ENCODE results near the gene ATP8A2.

ATP8A2 gene

DNA sequence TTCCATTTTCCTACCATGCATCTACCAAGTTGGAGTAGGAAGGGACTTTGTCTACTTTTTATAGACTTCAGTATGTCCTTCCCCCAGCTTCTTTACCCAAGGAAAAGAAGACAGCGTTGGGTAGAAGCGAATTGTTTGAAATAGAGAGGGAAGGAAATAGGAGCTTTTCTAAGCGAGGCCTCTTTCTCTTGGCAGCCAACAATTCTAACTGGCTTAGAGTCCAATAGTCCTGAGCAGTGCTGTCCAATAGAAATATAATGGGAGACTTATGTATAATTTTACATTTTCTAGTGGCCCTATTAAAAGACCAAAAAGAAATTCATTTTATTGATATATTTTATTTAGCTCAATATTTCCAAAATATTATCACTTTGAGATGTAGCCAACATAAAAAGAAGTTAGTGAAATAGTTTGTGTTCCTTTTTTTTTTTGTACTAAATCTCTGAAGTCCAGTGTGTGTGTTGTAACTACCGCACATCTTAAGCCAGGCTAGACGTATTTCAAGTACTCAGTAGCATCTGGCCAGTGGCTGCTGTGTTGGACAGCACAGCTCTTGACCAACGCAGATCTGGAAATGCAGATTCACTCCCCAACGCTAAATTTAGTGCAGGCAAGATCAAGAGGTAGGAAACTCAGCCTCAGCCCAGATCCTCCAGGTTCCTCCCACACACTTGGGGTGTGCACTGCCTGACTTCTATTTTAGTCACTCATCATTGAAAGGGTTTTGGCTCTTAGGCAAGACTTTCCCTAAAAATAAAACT, 500.9 kb downstream of the ATP8A2 start:
- TF ChIP-seq, protein P1, sequence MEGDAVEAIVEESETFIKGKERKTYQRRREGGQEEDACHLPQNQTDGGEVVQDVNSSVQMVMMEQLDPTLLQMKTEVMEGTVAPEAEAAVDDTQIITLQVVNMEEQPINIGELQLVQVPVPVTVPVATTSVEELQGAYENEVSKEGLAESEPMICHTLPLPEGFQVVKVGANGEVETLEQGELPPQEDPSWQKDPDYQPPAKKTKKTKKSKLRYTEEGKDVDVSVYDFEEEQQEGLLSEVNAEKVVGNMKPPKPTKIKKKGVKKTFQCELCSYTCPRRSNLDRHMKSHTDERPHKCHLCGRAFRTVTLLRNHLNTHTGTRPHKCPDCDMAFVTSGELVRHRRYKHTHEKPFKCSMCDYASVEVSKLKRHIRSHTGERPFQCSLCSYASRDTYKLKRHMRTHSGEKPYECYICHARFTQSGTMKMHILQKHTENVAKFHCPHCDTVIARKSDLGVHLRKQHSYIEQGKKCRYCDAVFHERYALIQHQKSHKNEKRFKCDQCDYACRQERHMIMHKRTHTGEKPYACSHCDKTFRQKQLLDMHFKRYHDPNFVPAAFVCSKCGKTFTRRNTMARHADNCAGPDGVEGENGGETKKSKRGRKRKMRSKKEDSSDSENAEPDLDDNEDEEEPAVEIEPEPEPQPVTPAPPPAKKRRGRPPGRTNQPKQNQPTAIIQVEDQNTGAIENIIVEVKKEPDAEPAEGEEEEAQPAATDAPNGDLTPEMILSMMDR (IDR thresholded peaks at IDR 0.05; ENCODE audit: low read depth, low read length, missing control alignments): no peak
- DNase-seq (ENCODE audit: extremely low read depth, low read depth): no peak
- no peak overlapping the region for H3K4me3 ChIP-seq (replicated peaks; ENCODE audit: low read depth, low read length)

GRCh38 chr13:25873242-25873612, 501.5 kb downstream of the ATP8A2 start:
- no peak overlapping the region for H3K4me3 ChIP-seq (replicated peaks; ENCODE audit: low read depth, low read length)
- DNase-seq (ENCODE audit: extremely low read depth, low read depth): no peak
- TF ChIP-seq, protein P1 (IDR thresholded peaks at IDR 0.05; ENCODE audit: low read depth, low read length, missing control alignments): no peak

- H3K4me3 ChIP-seq (replicated peaks; ENCODE audit: low read depth, low read length): no peak overlapping the region
- TF ChIP-seq, protein P1 (IDR thresholded peaks at IDR 0.05; ENCODE audit: low read depth, low read length, missing control alignments): no peak
- no peak for DNase-seq (ENCODE audit: extremely low read depth, low read depth)
Measured at GRCh38 chr13:25874064-25874737, 502.4 kb downstream of the ATP8A2 start.

DNA sequence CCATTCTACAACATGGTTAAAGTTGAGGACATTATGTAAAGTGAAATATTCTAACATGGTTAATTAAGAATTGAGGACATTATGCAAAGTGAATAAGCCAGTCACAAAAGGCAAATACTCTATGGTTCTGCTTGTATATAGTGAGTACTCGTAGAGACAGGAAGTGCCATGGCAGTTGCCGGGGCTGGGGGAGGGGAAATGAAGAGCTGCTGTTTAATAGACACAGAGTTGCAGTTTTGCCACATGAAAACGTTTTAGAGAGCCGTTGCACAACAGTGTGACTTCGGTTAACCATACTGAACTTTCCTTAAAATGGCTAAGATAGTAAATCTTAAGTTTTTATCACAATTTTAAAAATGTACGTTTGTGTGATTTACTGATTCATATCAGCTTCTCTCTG, 503.1 kb downstream of the ATP8A2 start:
- TF ChIP-seq, protein P1 (IDR thresholded peaks at IDR 0.05; ENCODE audit: low read depth, low read length, missing control alignments): no peak
- DNase-seq (ENCODE audit: extremely low read depth, low read depth): no peak
- no peak overlapping the region for H3K4me3 ChIP-seq (replicated peaks; ENCODE audit: low read depth, low read length)

DNA sequence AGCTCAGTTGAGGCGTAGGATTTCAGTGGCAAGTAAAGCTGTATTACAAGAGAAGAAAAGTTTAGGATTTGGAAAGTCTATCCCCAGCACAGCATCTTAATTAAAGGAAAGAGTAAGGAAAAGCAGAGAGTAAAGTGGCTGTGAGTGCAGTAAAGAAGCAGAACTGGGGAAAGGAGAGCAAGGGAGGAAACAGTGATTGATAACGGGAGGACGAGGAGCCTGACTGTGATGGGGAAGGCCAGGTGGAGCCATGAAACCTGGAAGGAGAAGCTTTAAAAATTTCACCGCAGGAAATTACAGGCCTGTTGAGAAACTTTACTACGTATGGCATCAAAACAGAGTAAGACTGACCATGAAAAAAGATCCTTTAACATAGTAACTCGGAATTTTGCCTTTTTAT, 504.5 kb downstream of the ATP8A2 start:
- TF ChIP-seq, protein P1 (IDR thresholded peaks at IDR 0.05; ENCODE audit: low read depth, low read length, missing control alignments): no peak
- no peak for DNase-seq (ENCODE audit: extremely low read depth, low read depth)

DNA sequence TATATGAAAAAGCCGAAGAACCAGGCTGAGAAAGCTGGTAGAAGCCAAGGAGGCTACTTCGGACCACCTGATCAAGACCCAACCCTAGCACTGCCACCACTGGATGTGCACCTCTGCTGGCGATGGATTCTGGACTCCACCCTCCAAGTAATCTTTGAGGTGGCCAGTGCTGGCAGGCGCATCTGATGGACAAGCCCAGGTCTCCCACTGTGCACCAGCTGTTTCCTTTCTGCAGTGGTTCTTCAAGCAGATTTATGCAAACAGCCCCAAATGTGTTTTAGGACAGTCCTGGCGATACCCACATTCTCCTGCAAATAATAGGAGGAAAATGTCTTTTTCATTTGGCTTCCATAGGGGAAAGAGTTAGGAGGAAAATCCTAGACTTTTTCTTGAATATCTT, 507.7 kb downstream of the ATP8A2 start:
- DNase-seq (ENCODE audit: extremely low read depth, low read depth): no peak
- H3K4me3 ChIP-seq (replicated peaks; ENCODE audit: low read depth, low read length): no peak overlapping the region
- TF ChIP-seq, protein P1 (IDR thresholded peaks at IDR 0.05; ENCODE audit: low read depth, low read length, missing control alignments): no peak

More for the DNA sequence above, 504.5 kb downstream of the ATP8A2 start:
- H3K4me3 ChIP-seq (replicated peaks; ENCODE audit: low read depth, low read length): no peak overlapping the region

Data from HFF-Myc (cell line).